Measurements from ENCODE around the gene DDX10.
"Not testable (repeated sequence)": the region's sequence is repeated elsewhere in the genome, so short reads cannot be mapped to it uniquely, and the experiment has no call there.

DDX10 gene

DNA sequence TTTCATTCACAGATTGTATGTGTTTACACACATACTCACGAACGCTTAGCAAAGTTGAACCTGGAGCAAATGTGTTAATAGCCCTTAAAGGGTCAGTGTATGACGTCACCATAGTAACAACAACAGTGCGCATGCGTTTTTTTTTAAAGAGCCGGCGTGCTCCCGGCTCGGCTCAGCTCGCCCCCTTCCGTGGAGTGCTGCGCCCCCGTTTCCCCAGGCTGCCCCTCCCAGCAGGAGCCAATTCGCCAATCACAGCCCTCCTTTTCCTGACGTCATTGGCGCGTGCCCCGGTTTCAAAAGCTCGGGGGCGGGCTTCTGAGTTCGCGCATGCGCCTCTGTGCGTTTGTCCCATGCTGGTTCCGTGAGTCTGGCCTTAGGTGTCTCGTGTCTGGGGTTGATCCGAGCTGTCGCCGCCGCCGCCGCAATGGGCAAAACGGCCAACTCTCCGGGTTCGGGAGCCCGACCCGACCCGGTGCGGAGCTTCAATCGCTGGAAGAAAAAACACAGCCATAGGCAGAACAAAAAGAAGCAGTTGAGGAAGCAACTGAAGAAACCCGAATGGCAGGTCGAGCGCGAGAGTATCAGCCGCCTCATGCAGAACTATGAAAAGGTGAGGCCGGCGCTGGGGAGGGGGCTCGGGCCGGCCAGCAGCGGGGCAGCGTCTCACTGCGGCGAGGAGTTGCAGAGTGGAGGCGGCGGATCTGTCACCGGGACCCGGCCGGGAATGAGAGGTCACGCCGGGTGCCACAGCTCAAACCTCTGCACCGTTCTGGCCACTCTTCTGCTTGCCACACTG lies at the start of gene DDX10:
Gene DDX10, plus strand, starts transcription at position 340 of the 796 bp plus-strand sequence. Its CDS starts 85 bp downstream, at position 425.
- DNase-seq: peak; percentile 98

DNA sequence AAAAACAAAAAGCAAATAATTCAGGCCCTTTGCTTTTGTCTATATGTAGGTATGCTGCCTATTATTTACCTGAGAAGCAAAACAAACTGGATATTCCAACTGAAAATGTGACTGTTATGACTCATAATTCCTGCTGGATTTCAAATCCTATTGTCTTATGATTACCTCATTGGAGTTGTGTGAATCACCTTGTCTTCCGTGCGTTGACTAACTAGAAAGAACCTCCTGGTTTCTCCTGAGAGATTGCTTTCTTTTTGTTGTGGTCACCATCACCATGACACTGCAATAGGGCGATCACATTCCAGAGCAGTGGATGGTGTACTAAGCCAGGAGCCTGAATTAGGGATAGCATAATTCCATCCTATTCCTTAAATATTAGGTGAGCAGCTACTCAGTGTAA lies 48.3 kb upstream of the DDX10 start:
- no peak for DNase-seq

DNA sequence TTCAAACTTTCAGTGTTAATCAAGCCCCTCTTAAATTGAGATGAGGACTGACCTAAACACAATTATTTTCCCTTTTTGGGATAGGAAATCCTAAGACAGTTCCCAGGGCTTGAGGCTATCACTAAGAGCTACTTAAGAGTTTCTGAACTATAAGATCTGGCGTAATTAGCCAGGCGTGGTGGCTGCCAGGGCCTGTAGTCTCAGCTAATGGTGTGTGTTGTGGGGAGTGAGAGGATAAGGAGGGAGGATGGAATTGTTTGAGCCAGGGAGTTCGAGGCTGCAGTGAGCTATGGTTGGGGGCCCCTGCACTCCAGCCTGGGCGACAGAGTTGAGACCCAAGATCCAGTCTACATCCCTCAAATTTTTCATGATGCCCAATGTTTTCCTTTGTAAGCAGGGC lies 47.8 kb upstream of the DDX10 start:
- no peak for DNase-seq

DNA sequence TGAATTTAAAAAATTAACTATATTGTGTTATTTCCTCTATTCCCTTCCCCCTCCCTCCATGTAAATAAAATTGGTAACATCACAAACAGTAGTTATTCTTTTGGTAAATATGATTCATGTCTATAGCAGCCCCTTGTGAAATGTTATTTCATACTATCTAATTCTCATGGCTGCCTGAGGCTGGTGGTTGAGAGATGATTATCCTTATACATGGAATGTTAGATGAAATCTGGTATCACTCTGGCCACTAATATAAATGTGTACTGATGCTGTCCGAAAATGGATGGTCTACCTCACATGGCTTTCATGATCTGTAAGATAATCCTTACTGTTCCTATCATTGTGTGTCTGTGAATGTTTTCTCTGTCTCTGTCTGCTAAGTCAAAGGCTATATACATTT lies 46.3 kb upstream of the DDX10 start:
- DNase-seq: no peak

DNA sequence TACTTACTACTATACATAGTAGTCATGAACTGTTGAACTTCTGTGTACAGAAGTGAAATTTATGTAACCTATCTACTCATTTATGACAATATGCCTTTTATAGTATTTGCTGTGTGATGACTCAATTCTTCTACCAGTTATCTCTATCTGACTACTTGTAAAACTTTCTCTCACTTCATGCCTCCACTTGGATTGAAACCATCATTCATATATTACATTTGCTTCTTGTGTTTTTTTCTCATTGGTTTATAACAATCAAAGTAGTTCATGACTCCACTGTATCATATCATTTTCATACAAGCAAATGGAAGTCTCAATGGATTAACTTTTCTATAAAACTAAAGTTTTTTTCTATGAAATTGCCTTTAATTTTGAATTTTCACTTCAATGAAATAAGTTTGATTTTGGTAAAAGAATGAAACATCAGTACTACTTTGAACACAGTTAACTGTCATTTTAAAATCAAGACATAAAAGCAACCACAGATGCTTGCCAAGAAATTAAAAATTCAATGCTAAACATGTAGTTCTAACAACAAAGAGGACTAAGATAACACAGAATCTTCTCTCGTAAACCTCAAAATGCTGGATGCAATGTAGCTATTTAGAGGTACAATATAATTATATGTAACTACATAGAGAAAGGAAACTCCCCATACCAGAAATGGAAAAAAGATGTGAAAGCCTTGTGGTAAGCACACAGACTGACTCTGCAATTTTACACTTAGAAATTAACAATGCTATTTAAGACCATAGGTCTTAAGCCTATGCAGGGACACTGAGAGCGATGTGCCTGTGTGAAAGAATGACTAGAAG lies 43.7 kb upstream of the DDX10 start:
- DNase-seq: no peak

DNA sequence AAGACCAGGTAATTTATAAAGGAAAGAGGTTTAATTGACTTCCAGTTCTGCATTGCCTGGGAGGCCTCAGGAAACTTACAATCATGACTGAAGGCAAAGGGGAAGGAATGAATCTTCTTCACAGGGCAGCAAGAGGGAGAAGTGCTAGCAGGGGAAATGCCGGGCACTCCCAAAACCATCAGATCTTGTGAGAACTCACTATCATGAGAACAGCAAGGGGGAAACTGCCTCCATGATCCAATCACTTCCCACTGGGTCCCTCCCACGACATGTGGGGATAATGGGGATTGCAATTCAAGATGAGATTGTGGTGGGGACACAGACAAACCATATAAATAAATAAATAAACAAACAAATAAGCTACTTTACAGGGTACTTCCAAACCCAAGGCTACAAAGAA lies 42.5 kb upstream of the DDX10 start:
- no peak for DNase-seq

DNA sequence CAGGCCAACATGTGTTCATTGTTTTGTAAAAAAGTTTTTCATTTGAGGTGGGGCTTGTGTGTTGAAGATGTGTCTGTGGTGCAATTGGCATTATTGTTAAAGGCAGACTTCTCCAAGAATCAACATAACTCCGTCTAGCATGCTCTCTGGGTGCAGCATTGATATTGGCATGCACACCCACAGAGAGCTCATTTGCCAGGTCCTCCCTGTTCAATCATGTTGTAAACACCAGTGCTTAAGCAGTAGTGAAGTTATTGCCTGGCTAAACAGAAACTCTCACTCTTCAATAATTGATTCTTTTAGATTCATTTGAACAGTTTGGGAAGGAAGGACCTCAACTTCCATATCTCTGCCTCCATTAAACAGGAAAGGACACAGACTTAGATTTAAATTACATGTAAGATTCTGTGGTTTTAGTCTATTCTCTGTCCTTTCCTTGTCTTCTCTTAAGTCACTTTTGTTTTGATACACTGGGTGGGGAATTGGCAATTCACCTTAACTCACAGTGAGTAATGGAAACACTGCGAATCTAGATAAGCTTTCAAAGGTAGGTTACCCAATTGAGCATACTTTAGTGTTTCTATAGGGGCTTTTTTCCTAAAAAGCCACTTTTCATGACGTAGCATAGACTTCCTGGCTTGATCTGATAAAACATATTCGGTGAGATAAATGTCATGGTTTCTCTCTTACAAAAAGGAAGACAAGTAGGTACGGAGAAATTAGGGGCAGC lies 40.5 kb upstream of the DDX10 start:
- DNase-seq: no peak

DNA sequence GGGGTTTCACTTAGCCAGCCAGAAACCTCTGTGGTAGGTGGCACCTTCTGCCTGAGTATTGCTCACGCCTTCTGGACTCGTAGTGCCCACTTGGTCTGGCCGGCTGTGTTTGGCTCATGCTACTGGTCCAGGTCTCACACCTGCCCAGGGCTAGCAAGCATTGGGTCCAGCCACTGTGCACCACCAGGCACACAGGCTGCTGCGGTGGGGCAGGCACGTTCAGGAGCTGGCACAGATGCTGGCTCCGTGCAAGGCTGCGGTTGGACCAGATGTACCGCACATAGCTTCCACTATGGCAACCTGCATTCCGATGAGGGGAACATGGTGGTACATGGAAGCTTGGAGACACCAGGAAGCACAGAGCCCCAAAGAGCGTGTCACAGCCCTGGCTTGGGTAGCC lies 36.5 kb upstream of the DDX10 start:
- no peak for DNase-seq

DNA sequence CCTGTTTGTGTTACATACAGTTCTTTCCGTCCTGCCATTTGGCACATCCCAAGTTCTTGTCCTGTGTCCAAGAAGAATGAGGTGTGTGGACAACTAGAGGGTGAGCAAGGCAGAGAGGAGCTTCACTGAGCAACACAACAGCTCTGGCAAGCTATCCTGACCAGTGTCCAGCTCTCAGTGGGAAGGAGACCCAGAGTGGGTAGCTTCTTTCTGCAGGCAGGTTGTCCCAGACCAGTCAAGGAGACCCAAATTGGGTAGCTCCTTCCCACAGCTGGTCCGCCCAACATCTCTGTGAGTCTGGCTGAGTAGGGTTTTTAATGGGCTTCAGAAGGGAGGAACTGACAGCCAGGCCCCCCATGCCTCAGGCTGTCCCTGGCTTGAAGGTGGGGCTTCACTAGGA lies 36.1 kb upstream of the DDX10 start:
- DNase-seq: no peak

DNA sequence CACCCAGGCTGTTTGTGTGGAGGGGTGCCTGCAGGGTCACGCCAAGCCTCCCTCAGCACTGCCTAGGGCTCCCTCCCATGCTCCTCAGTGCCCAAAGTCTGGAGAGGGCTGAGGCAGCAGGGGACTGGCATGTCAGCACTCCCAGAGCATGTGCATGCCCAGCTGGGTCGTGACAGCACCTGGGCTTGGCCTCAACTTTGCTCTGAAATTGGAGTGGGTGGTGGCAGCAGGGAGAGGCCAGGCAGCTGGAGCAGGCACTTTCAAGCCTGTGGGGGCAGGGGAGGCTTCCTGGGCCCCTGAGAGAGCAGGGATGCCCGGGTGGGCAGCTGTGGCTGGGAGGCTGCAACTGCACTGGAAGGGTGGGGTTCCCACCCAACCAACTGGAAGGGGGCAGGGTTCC lies 35.6 kb upstream of the DDX10 start:
- DNase-seq: no peak

DNA sequence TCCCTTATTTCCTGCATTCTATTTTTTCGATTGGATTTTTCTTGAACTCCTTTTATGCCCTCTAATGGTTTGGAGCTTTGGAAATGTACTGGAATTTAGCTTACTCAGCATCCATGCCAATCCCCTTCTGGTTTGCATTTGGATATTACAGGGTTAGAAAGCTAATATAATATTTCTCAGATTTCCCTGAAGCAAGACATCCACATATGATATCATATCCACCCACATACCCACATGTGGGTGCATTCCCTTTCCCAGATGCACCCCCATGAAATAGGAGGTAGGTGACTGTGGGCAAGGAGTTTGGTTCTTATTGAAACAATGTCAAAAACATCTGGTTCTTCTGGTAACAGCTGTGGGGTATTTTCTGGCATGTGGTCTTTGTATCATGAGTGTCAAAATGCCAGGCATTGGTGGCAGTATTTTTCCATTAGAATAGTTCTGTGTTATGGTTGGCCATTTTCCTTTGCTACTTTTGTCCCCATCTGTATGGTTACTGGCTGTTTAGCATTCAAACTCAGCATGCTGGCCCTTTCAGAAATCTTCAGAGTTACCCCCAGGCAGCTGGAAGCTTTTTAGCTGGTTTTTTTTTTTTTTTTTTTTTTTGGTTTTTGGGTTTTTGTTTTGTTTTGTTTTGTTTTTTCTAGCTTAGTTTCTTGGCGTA lies 32.7 kb upstream of the DDX10 start:
- no peak for DNase-seq

DNA sequence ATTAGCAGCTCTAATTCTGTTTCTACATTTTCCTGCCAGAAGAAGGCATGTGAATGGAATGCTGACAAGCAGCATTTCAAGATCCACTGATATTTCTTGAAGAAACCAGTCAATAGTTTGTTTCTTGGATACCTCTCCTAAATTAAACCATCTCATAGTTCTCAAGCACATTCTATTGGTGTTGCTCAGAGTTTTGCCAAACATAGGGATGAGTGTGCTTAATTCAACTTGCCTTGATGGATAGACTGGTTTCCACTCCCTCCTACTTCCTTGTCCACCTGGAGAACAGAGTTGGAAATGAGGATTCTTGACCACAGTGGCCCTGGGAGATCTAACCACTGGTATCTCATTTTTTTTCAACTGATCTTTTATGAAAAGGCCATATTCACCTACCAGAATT lies 29.8 kb upstream of the DDX10 start:
- no peak for DNase-seq

DNA sequence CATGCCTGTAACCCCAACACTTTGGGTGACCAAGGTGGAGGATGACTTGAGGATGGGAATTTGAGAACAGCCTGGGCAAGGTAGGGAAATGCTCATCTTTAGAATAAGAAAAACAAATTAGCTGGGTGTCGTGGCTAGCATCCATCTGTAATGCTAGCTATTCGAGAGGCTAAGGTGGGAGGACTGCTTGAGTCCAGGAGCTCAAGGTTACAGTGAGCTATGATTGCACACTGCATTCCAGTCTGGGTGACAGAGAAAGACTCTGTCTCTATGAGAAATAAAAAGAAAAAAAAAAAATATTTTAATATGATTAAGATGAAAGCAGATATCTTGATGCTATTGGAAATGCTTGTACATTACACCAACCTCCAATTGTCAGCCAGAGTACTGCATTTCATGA lies 28.6 kb upstream of the DDX10 start:
- DNase-seq: no peak

DNA sequence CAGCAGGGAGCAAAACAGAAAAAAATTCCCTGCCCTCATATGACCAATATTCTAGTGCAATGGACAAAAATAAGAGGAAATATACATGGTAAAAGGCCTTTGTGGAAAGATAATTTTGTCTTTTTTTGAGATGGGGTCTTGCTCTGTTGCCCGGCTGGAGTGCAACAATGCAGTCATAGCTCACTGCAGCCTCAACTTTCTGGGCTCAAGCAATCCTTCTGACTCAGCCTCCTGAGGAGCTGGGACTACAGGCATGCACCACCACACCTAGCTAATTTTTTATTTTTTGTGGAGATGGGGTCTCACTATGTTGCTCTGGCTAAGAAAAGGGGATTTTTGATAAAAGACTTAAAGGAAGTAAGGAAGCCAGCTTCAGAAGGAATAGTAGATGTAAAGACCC lies 25.7 kb upstream of the DDX10 start:
- no peak for DNase-seq

DNA sequence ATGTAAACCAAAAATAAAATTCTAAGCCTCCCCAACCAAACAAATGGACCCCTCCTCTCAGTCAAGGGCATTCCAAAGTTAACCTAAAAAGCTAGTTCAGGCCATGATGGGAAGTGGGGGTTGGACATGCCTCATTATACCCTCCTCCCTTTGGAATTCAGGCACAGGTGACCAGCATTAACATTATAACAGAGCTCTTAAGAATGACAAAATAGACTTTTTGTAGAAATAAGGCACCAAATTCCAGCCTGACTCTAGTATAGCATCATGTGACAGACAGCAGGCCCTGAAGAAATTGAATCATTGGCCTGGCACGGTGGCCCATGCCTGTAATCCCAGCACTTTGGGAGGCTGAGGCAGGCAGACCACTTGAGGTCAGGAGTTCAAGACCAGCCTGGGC lies 23.1 kb upstream of the DDX10 start:
- not testable (repeated sequence) for DNase-seq

DNA sequence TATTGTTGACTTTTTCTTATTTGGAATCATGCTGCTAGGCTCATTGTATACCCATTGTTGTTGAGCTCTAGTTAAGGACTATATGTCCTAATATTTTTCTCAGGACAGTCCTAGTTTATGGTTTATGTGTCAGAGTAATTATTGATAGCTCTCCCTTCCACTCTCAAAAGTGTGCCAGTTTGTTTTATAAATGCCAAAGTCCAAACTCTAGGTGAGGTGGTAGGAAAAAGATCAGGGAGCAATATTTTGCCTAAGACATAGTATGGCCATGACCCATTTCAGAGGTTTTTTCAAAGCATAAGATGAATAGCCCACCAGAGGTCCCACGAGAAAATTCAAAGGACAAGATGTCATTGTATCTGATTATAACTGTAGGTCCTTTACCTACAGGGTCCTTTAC lies 20.9 kb upstream of the DDX10 start:
- no peak for DNase-seq

DNA sequence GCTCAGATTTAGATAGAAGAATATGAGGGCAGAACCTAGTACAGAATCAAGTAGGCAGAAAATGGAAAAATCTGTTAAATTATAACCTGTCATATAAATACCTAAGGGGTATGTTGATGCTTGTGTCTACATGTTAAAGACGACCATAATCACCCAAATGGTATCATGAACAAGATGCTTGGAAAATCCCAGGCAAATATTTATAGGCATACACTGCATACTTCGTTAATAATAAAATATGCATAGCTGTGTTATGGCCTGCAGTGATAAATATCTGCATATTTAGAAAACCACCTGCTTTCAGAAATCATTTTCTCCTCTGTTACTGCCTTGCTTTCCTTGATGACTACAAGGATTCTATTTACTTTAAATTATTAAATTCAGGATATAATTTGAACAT lies 18.9 kb upstream of the DDX10 start:
- DNase-seq: no peak

DNA sequence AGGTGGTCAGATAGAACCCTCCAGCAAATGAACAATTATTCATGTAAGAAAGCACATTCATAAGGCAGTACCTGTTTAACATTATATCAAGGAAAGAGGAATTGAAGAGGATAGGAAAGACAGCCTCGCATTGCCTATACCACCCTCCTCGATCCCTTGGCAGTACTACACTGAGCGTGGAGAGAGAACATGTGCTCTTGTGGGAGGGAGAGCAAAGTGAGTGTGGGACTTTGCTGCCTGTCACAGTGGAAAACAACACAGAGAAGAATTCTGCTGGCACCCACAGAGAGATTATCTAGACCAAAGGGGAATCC lies 17.5 kb upstream of the DDX10 start:
- no peak for DNase-seq

DNA sequence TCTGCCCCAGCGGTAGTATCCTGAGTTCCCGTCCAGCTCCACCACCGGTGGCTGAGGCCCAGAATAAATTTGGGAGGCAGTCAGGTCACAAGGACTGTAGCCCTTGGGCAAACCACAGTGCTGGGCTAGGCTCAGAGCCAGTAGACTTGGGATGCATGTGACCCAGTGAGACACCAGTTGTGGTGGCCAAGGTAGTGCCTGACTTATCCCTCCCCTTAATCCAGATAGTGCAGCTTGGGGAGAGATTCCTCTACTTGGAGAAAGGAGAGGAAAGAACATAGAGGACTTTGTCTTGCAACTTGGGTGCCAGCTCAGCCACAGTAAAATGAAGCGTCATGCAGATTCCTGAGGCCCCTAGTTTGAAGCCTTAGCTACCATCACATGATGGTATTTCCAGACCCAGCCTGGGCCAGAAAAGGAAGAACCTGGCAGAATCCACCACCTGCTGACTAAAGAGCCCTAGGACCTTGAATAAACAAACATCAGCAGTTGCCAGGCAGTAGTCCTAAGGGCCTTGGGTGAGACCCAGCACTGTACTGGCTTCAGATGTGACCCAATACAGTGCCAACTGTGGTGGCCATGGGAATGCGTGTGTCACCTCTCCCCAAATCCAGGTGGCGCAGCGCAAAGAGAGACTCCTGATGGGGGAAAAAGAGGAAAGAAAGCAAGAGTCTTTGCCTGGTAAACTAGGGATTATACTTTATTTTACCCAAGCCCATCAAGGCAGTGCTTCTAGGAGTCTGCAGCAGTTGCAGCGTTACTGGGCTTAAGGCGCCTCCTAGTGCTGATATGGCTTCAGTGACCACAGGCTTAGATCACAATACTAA lies 17.0 kb upstream of the DDX10 start:
- DNase-seq: peak; percentile 44

DNA sequence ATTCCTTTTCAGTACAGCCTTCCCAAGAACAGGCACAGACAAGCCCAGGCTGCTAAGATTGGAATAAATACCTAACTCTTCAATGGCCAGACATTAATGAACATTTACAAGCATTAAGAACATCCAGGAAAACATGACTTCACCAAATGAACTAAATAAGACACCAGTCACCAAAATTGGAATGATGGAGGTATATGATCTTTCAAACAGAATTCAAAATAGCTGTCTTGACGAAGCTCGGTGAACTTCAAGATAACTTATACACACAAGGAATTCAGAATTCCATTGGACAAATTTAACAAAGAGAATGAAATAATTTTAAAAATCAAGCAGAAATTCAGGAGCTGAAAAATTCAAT lies 16.4 kb upstream of the DDX10 start:
- no peak for DNase-seq

DNA sequence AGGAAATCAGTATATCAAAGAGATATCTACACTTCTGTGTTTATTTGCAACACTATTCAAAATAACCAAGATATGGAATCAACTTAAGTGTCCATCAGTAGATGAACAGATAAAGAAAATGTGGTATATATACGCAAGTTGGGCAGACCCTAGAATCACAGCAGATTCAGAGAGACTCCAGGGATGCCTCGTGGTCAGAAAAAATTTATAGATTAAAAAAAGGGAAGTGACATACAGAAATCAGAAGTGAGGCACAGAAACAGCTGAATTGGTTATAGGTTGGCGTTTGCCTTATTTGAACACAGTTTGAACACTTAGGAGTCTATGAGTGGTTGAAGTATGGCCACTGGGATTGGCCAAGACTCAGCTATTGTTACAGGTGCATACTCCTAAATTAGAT lies 10.8 kb upstream of the DDX10 start:
- not testable (repeated sequence) for DNase-seq

DNA sequence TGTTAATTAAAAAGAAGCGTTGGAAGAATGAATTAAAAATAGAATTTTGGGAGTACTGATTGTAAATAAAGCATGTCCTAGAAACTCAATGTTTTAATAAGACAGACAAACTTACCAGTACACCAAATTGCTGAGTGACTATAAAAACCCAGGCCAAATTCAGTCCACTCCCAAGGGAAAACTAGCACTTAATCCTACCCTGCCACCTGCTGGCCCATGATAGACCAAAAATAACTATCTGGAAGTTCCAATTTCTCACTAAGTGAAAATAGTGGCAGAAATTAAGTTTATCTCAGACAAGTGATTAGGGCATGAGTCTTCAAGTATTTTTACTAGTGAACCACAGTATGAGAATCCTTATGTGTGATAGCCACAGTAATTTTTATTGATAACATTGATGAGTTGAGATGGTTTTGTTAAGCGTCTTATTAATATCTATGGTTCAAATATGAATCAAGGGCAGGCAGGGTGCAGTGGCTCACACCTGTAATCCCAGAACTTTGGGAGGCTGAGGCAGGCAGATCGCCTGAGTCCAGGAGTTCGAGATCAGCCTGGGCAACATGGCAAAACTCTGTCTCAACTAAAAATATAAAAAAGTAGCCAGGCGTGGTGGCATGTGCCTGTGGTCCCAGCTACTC lies 9.8 kb upstream of the DDX10 start:
- no peak for DNase-seq
